Lower lobe of right lung (tissue), 2 donors: ENCODE measurements around the gene CLDN15. TPM values are rescaled to one million over a fixed set of nuclear protein-coding genes. Genes with fewer than 3 reads are reported as not detected.
A peak's percentile ranks its signal among the peaks of the same experiment; 100 is the strongest.

Experiments
- ATAC-seq, 2 donors: fragments of 200-7000 bp; cut with Tn5 transposase; one replicate each; pipeline ENCODE4 v1.9.1; 2020 to 2022; ENCODE audit warnings: mild to moderate bottlenecking in 2 of 2, moderate library complexity in 2 of 2
- DNase-seq: peaks from one replicate; pipeline ENCODE4 v3.0.0-alpha.2; 2020
- H3K27ac ChIP-seq: fragments of 200-600 bp; one replicate; pipeline ENCODE4 v1.8.0; 2022
- H3K27me3 ChIP-seq: fragments of 200-600 bp; one replicate; pipeline ENCODE4 v1.8.0; 2022; ENCODE audit warnings: low read depth
- H3K36me3 ChIP-seq: fragments of 200-600 bp; one replicate; pipeline ENCODE4 v1.8.0; 2022; ENCODE audit warnings: mild to moderate bottlenecking
- H3K4me1 ChIP-seq: fragments of 200-600 bp; one replicate; pipeline ENCODE4 v1.8.0; 2022
- H3K4me3 ChIP-seq: fragments of 200-600 bp; one replicate; pipeline ENCODE4 v1.8.0; 2022; ENCODE audit warnings: mild to moderate bottlenecking
- H3K9me3 ChIP-seq: fragments of 200-600 bp; one replicate; pipeline ENCODE4 v1.8.0; 2022
- intact Hi-C: fragments of 100-400 bp; cut with DNase I; formaldehyde crosslinking; loops from one replicate; pipeline ENCODE4 v1.11.0; 2022
- total RNA-seq: library from RNA; stranded (reverse); fragmentation: NEBNext Ultra II Directional; extraction: Animal tissue kit (Norgen Biotek cat#: 25700); gene quantifications from one replicate; pipeline ENCODE4 v1.2.1, GENCODE V29; 2021
- TF ChIP-seq, protein P1 (sequence below): fragments of 200-600 bp; IDR thresholded peaks from one replicate; pipeline ENCODE4 v1.8.0; 2022; ENCODE audit warnings: antibody characterized with exemption, mild to moderate bottlenecking
- donor health status: DM: no; HTN: yes; CAD: no; lungs with severe emphysema.

The CLDN15 gene
- total RNA-seq, 1 donor from 2014 or later = 11.1 TPM

DNA sequence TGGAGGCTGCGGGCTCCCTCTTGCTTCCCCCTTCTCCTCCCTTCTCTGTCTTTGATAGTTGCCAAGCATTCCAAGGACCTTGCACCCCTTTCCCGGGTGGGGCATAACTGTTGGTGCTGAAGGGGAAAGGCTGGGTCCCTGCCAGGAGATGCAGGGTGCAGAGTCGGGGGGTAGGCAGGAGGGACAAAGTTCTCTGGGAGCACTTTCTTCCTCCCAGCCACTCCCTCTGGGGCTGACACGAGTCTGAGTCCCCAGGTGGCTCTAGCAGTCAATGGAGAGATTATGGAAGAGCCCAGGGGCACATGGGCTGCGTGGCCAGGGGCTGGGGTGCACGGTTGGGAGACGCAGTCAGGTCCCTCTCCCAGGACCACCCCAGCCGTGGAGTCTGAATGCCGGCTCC, 2.1 kb downstream of the CLDN15 start:
- ATAC-seq (no peak), DNase-seq (no peak)
- intact Hi-C loops = no loop called here
- H3K27ac ChIP-seq = no peak overlapping the region
- H3K27me3 ChIP-seq = no peaks in the 10 kb centered on the region
- peaks cover 45% of the 10 kb centered on the region for H3K4me1 ChIP-seq
- peaks cover 40% of the 10 kb centered on the region for H3K36me3 ChIP-seq
- TF ChIP-seq, protein P1, sequence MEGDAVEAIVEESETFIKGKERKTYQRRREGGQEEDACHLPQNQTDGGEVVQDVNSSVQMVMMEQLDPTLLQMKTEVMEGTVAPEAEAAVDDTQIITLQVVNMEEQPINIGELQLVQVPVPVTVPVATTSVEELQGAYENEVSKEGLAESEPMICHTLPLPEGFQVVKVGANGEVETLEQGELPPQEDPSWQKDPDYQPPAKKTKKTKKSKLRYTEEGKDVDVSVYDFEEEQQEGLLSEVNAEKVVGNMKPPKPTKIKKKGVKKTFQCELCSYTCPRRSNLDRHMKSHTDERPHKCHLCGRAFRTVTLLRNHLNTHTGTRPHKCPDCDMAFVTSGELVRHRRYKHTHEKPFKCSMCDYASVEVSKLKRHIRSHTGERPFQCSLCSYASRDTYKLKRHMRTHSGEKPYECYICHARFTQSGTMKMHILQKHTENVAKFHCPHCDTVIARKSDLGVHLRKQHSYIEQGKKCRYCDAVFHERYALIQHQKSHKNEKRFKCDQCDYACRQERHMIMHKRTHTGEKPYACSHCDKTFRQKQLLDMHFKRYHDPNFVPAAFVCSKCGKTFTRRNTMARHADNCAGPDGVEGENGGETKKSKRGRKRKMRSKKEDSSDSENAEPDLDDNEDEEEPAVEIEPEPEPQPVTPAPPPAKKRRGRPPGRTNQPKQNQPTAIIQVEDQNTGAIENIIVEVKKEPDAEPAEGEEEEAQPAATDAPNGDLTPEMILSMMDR = no peak
- H3K9me3 ChIP-seq = no peaks in the 10 kb centered on the region
- no peak overlapping the region for H3K4me3 ChIP-seq

DNA sequence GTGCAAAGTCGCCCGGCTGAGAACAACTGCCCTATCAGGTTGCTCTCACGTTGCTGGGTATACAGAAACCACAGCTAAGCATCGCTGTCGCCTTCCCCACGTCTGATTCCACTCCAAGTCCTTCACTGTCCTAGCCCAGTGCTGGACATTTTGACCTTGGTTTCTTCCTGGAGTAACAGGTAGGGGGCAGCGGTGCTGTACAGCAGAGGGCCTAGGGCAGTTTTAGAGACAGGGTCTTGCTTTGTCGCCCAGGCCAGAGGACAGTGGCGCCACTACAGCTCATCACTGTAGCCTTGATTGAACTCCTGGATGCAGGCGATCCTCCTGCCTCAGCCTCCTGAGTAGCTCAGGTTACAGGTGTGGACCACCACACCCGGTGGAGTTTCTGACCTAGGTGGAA, 2.6 kb downstream of the CLDN15 start:
- H3K4me3 ChIP-seq = no peak overlapping the region
- H3K27ac ChIP-seq = no peak overlapping the region
- ATAC-seq = no peak
- TF ChIP-seq, protein P1 = peak; percentile 29
- no peak for DNase-seq
- intact Hi-C loops = no loop called here
- peaks cover 37% of the 10 kb centered on the region for H3K36me3 ChIP-seq
- no peaks in the 10 kb centered on the region for H3K9me3 ChIP-seq
- H3K27me3 ChIP-seq = no peaks in the 10 kb centered on the region
- H3K4me1 ChIP-seq = peaks cover 40% of the 10 kb centered on the region

DNA sequence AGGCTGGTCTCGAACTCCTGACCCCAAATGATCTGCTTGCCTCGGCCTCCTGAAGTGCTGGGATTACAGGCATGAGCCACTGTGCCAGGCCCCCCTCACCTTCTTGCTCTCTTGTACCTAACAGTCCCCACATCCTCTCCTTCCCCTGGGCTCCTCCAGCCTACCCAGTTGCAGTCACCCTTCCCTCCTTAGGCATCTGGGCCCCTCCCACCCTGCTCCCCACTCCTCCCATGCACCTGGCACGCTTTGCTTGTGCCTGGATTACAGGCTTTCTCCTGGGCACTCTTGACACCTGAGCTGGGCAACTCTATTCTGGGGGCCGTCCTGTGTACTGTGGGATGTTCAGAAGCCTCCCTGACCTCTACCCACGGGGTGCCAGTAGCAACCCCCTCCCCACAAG, 3.0 kb downstream of the CLDN15 start:
- H3K4me3 ChIP-seq = no peak overlapping the region
- intact Hi-C loops = no loop called here
- H3K4me1 ChIP-seq = peaks cover 36% of the 10 kb centered on the region
- no peaks in the 10 kb centered on the region for H3K9me3 ChIP-seq
- DNase-seq (no peak), ATAC-seq (no peak)
- no peak overlapping the region for H3K27ac ChIP-seq
- no peaks in the 10 kb centered on the region for H3K27me3 ChIP-seq
- TF ChIP-seq, protein P1 = no peak
- peaks cover 32% of the 10 kb centered on the region for H3K36me3 ChIP-seq

DNA sequence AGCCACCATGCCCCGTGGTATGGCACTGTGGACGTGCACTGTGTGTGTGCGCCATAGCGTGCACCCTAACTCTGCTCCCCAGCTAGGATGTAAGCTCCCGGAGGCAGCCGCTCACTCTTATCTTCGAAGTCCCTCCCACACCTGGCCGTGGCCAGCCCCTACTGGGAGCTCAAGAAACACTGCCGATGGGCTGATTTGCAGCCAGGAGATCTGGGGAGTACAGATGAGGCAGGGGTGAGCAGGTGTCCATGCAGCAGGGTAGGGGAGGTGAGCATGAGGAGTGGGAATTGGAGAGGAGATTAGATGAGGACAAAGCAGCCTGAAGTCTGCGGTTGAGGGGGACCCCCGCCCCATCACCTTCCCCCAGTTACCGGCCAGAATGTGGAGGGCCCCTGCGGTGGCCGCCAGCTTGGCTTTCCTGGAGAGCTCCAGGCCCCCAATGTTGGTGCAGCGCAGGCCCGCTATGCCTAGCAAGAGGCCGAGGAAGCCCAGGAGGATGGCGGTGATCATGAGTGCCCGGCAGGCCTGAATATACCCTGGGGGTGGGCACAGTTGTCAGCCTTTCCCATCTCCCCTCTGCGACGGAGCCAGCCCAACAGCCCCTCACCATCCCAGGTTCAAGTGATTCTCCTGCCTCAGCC, 3.6 kb downstream of the CLDN15 start:
- TF ChIP-seq, protein P1 = no peak
- intact Hi-C loops = no loop called here
- peaks cover 31% of the 10 kb centered on the region for H3K36me3 ChIP-seq
- no peak for DNase-seq
- H3K4me3 ChIP-seq = no peak overlapping the region
- no peak for ATAC-seq
- H3K9me3 ChIP-seq = no peaks in the 10 kb centered on the region
- no peaks in the 10 kb centered on the region for H3K27me3 ChIP-seq
- H3K27ac ChIP-seq = no peak overlapping the region
- peaks cover 35% of the 10 kb centered on the region for H3K4me1 ChIP-seq

DNA sequence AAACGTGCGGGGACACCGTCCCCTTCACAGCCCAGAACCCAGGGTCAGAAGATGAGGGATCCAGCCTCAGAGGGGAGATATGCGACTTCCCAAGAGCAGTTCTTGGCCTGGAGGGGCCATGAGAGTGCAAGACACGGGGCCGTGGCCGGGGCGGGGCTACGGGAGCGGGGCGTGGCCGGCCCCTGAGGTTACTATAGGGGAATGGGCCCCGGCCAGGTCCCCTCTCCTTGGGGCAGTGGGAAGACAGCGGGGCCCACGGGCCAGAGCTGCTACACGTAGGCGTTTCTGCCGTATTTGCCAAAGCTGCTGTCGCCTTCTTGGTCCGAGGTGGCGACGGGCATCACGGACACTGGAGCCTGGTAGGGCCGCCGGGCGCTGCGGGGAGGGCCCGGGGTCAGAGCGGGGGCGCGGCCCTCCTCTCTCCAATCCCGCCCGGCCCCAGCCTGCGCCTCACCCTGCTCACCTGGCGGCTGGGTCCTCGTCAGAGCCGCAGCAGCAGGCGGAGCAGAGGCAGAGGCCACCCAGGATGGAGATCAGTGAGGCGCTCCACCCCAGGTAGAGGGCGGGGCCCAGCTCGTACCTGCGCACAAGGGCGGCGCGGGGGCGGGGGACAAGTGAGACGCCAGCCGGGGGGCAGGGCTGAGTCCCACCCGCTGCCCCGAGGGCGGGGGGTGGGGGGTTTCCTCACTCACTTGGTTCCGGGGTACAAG, 5.3 kb downstream of the CLDN15 start:
- ATAC-seq (peak; percentile 86 to 93), DNase-seq (peak; percentile 71)
- H3K27me3 ChIP-seq = no peaks in the 10 kb centered on the region
- TF ChIP-seq, protein P1 = no peak
- peaks cover 32% of the 10 kb centered on the region for H3K36me3 ChIP-seq
- peaks cover 18% of the 10 kb centered on the region for H3K4me1 ChIP-seq
- peak overlapping the region; percentile 55 for H3K4me3 ChIP-seq
- intact Hi-C loops = no loop called here
- no peaks in the 10 kb centered on the region for H3K9me3 ChIP-seq
- peak overlapping the region; percentile 63 for H3K27ac ChIP-seq
